Transverse colon (tissue), 4 donors: ENCODE results near the gene LAMP2.

Experiments used
- EP300 ChIP-seq: sonication (generic); formaldehyde crosslinking; IDR thresholded peaks from one replicate; pipeline ENCODE4 v1.6.1; 2017; ENCODE audit warnings: antibody characterized with exemption, low read depth
- POLR2A ChIP-seq: fragments of 450-650 bp; IDR thresholded peaks from one replicate; pipeline ENCODE4 v1.6.1; 2016; ENCODE audit warnings: antibody characterized with exemption, mild to moderate bottlenecking, moderate library complexity
- POLR2AphosphoS5 ChIP-seq, 3 donors: sonication (generic); formaldehyde crosslinking; IDR thresholded peaks; one replicate each; pipeline ENCODE4 v1.6.1; 2016; ENCODE audit warnings: antibody characterized with exemption in 3 of 3
- TF ChIP-seq, protein P1 (sequence below), 5 experiments: fragments of 200-600 bp in 3 of 5; fragments of 450-650 bp in 2 of 5; sonication (generic) in 3 of 5; IDR thresholded peaks; 1 replicate in 2 of 5; 2 replicates in 3 of 5; pipeline ENCODE4 v1.5.1; 2016 to 2017; ENCODE audit warnings: antibody characterized with exemption in 5 of 5, inconsistent platforms in 3 of 5, mild to moderate bottlenecking in 2 of 5, moderate library complexity in 1 of 5

DNA sequence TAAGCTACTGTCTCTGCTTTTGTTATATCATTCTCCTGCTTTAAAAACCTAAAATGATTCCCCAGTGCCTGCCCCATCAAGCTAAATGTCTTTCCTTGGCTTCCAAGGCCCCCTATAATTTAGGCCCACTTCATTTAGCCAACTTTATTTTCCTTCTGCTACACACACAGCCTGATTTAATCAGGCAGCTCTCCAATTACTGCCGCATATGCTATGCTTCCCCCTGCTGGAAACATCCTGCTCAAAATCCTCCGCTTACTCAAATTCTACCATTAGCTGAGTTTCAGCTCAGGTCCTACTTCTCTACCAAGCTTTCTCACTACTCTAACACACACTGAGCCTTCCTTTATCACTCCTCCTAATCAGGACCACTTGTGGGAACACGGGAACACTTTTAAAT is 17.0 kb downstream of the LAMP2 start:
- TF ChIP-seq, protein P1, sequence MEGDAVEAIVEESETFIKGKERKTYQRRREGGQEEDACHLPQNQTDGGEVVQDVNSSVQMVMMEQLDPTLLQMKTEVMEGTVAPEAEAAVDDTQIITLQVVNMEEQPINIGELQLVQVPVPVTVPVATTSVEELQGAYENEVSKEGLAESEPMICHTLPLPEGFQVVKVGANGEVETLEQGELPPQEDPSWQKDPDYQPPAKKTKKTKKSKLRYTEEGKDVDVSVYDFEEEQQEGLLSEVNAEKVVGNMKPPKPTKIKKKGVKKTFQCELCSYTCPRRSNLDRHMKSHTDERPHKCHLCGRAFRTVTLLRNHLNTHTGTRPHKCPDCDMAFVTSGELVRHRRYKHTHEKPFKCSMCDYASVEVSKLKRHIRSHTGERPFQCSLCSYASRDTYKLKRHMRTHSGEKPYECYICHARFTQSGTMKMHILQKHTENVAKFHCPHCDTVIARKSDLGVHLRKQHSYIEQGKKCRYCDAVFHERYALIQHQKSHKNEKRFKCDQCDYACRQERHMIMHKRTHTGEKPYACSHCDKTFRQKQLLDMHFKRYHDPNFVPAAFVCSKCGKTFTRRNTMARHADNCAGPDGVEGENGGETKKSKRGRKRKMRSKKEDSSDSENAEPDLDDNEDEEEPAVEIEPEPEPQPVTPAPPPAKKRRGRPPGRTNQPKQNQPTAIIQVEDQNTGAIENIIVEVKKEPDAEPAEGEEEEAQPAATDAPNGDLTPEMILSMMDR (IDR thresholded peaks at IDR 0.05) = no peak
- TF ChIP-seq POLR2AphosphoS5 (IDR thresholded peaks at IDR 0.05) (no peak), POLR2A (no peak), EP300 (no peak)
